K562 (cell line): Measurements from ENCODE around the gene DGCR8. TPM values are rescaled to one million over a fixed set of nuclear protein-coding genes. Genes with fewer than 3 reads are reported as not detected.

Source experiments
- CHD2 ChIP-seq: IDR thresholded peaks from 2 replicates; pipeline ENCODE4 v1.6.1; 2011; ENCODE audit warnings: low read depth, low read length
- CREB1 ChIP-seq, 2 experiments: sonication (generic) in 1 of 2; formaldehyde crosslinking in 1 of 2; IDR thresholded peaks; 2 replicates each; pipeline versions ENCODE4 v1.6.1 to v1.8.0; 2012 to 2022; ENCODE audit warnings: inconsistent platforms in 1 of 2, mild to moderate bottlenecking in 1 of 2, missing genetic modification reagents in 1 of 2, moderate library complexity in 1 of 2
- CTBP1 ChIP-seq: fragments of 450-650 bp; IDR thresholded peaks from 2 replicates; pipeline ENCODE4 v1.6.1; 2016; ENCODE audit warnings: borderline replicate concordance
- EGR1 ChIP-seq: fragments of 450-650 bp; conservative IDR thresholded peaks from 2 replicates; pipeline ENCODE4 v1.6.1; 2017; ENCODE audit warnings: mild to moderate bottlenecking
- EZH2 ChIP-seq: IDR thresholded peaks from 2 replicates; pipeline ENCODE4 v1.6.1; 2012; ENCODE audit warnings: low read depth, mild to moderate bottlenecking, inconsistent platforms, low read length, borderline replicate concordance
- GABPB1 ChIP-seq: sonication (generic); formaldehyde crosslinking; IDR thresholded peaks from 2 replicates; pipeline ENCODE4 v1.8.0; 2022; ENCODE audit warnings: mild to moderate bottlenecking, missing genetic modification reagents
- MIER1 ChIP-seq: fragments of 450-650 bp; IDR thresholded peaks from 2 replicates; pipeline ENCODE4 v1.6.1; 2016; ENCODE audit warnings: antibody characterized with exemption, mild to moderate bottlenecking, low read depth
- NR3C1 ChIP-seq: sonication (generic); formaldehyde crosslinking; IDR thresholded peaks from 2 replicates; pipeline ENCODE4 v1.8.1; 2022; ENCODE audit warnings: missing genetic modification reagents
- SRSF3 ChIP-seq: fragments of 200-400 bp; formaldehyde crosslinking; IDR thresholded peaks from 2 replicates; pipeline ENCODE4 v1.6.1; 2016; ENCODE audit warnings: mild to moderate bottlenecking, low read length, moderate library complexity; ENCODE audit not compliant: insufficient read depth
- STAG1 ChIP-seq: sonication (generic); formaldehyde crosslinking; IDR thresholded peaks from 2 replicates; pipeline ENCODE4 v1.5.0; 2020; ENCODE audit warnings: missing genetic modification reagents, borderline replicate concordance
- TFAM ChIP-seq: fragments of 250-450 bp; sonication (Bioruptor Pico); conservative IDR thresholded peaks from 2 replicates; pipeline ENCODE4 v1.5.0; 2021; ENCODE audit warnings: mild to moderate bottlenecking, moderate library complexity
- ZBTB7A ChIP-seq: IDR thresholded peaks from 2 replicates; pipeline ENCODE4 v1.6.1; 2011; ENCODE audit warnings: low read depth, mild to moderate bottlenecking, low read length, moderate library complexity, borderline replicate concordance; ENCODE audit not compliant: control insufficient read depth
- ZNF124 ChIP-seq: sonication (generic); formaldehyde crosslinking; IDR thresholded peaks from 2 replicates; pipeline ENCODE4 v1.8.1; 2022; ENCODE audit warnings: missing genetic modification reagents
- ZNF143 ChIP-seq: sonication (generic); formaldehyde crosslinking; IDR thresholded peaks from 2 replicates; pipeline ENCODE4 v1.9.0; 2022; ENCODE audit warnings: mild to moderate bottlenecking, missing genetic modification reagents
- ZNF263 ChIP-seq: sonication (generic); formaldehyde crosslinking; IDR thresholded peaks from 2 replicates; pipeline ENCODE4 v1.8.0; 2022; ENCODE audit warnings: mild to moderate bottlenecking, missing genetic modification reagents, borderline replicate concordance
- ZNF311 ChIP-seq: fragments of 250-450 bp; sonication (Bioruptor Pico); IDR thresholded peaks from 2 replicates; pipeline ENCODE4 v1.4.0; 2020; ENCODE audit warnings: mild to moderate bottlenecking, moderate library complexity
- polyA plus RNA-seq, 8 experiments: library from polyadenylated mRNA; depleted of rRNA in 4 of 8; stranded (reverse) in 5 of 8; unstranded in 3 of 8; fragments of >200 nt; fragmentation: Nextera tagmentation in 2 of 8; fragmentation: Illumina TruSeq in 1 of 8; extraction: Ambion mirVana in 2 of 8; extraction: Trizol in 1 of 8; gene quantifications; 2 replicates each; pipeline versions ENCODE4 v1.2.1 to v1.2.3, GENCODE V29; 2011 to 2014; ENCODE audit warnings: inconsistent platforms in 1 of 8, missing spikeins in 1 of 8
- total RNA-seq, 7 experiments: library from RNA; depleted of rRNA in 6 of 7; stranded (reverse); fragments of >200 nt in 6 of 7; fragmentation: Illumina TruSeq in 2 of 7; extraction: Trizol in 2 of 7; gene quantifications; 2 replicates each; pipeline versions ENCODE4 v1.2.1 to v1.2.3, GENCODE V29; 2011 to 2021; ENCODE audit warnings: low replicate concordance in 1 of 7
- TF ChIP-seq, protein P1 (sequence below): sonication (generic); formaldehyde crosslinking; IDR thresholded peaks from 2 replicates; pipeline ENCODE4 v1.8.0; 2022; ENCODE audit warnings: mild to moderate bottlenecking, missing genetic modification reagents
- TF ChIP-seq, protein P2 (sequence below): sonication (generic); formaldehyde crosslinking; IDR thresholded peaks from 2 replicates; pipeline ENCODE4 v1.8.0; 2022; ENCODE audit warnings: missing genetic modification reagents, mild to moderate bottlenecking, moderate library complexity, borderline replicate concordance
- TF ChIP-seq, protein P3 (sequence below): fragments of 250-450 bp; sonication (Bioruptor Pico); IDR thresholded peaks from 2 replicates; pipeline ENCODE4 v1.5.0; 2020; ENCODE audit warnings: mild to moderate bottlenecking, borderline replicate concordance
- TF ChIP-seq, protein P4 (sequence below), 3 experiments: IDR thresholded peaks in 2 of 3; conservative IDR thresholded peaks in 1 of 3; 2 replicates each; pipeline ENCODE4 v1.5.1; 2011 to 2012; ENCODE audit warnings: low read length in 3 of 3, mild to moderate bottlenecking in 3 of 3, control low read depth in 2 of 3, improper control_type of control experiment in 1 of 3, inconsistent platforms in 1 of 3, low read depth in 1 of 3, mixed read lengths in 1 of 3, moderate library complexity in 1 of 3; ENCODE audit not compliant: insufficient read depth in 2 of 3
- TF ChIP-seq, protein P5 (sequence below), 2 experiments: IDR thresholded peaks; 2 replicates each; pipeline ENCODE4 v1.6.1; 2011; ENCODE audit warnings: borderline replicate concordance in 1 of 2, control low read depth in 1 of 2, low read depth in 1 of 2, low read length in 1 of 2, mild to moderate bottlenecking in 1 of 2, mixed read lengths in 1 of 2, moderate library complexity in 1 of 2; ENCODE audit not compliant: insufficient read depth in 1 of 2, insufficient read length in 1 of 2, poor library complexity in 1 of 2, severe bottlenecking in 1 of 2; ENCODE audit errors: extremely low read depth in 1 of 2

DGCR8 gene
- total and polyA plus RNA-seq, 9 of the 15 experiments (the other 6 are each of a cell fraction or from before 2014, with no cell fraction given), result 5.9 to 144 (median 80.1) TPM

DNA sequence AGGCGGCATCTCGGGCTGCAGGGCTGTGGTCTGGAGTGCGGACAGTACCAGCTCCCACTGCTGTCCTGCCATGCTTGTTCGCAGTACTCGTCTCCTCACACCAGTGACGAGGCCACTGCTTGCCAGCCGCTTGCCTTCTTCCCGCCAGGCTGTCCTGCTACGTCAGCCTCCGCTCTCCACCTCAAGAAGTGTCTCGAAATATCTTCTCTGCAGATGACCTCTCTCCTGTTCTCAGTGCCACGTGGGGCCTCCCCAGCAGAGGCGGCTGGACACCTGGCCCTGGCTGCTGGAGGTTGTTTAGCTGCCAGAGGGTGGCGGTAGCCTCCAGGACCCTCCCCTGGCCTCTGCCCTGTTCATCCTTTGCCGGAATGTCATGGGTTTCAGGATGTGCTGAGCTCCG, 73.9 kb downstream of the DGCR8 start (continued):
- TF ChIP-seq, protein P1, sequence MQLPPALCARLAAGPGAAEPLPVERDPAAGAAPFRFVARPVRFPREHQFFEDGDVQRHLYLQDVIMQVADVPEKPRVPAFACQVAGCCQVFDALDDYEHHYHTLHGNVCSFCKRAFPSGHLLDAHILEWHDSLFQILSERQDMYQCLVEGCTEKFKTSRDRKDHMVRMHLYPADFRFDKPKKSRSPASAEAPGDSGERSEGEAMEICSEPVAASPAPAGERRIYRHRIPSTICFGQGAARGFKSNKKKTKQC, result peak; percentile 85
- TF ChIP-seq ZNF311, result no peak
- TF ChIP-seq NR3C1 (CRISPR knock-in tag), result no peak
- TF ChIP-seq, protein P2, sequence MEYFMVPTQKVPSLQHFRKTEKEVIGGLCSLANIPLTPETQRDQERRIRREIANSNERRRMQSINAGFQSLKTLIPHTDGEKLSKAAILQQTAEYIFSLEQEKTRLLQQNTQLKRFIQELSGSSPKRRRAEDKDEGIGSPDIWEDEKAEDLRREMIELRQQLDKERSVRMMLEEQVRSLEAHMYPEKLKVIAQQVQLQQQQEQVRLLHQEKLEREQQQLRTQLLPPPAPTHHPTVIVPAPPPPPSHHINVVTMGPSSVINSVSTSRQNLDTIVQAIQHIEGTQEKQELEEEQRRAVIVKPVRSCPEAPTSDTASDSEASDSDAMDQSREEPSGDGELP (CRISPR knock-in tag), result peak; percentile 42; the same call in 1 of the 2 replicates
- TF ChIP-seq, protein P3, sequence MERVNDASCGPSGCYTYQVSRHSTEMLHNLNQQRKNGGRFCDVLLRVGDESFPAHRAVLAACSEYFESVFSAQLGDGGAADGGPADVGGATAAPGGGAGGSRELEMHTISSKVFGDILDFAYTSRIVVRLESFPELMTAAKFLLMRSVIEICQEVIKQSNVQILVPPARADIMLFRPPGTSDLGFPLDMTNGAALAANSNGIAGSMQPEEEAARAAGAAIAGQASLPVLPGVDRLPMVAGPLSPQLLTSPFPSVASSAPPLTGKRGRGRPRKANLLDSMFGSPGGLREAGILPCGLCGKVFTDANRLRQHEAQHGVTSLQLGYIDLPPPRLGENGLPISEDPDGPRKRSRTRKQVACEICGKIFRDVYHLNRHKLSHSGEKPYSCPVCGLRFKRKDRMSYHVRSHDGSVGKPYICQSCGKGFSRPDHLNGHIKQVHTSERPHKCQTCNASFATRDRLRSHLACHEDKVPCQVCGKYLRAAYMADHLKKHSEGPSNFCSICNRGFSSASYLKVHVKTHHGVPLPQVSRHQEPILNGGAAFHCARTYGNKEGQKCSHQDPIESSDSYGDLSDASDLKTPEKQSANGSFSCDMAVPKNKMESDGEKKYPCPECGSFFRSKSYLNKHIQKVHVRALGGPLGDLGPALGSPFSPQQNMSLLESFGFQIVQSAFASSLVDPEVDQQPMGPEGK, result no peak
- TF ChIP-seq CREB1 (IDR thresholded peaks at IDR 0.05), result no peak
- 0 out of 2 replicates have a peak, but pooled peaks have one; percentile 30 for TF ChIP-seq CREB1 (CRISPR knock-in tag; IDR thresholded peaks at IDR 0.05)
- no peak for TF ChIP-seq MIER1
- TF ChIP-seq ZNF263 (CRISPR knock-in tag), result peak; percentile 55
- peak; percentile 53; the same call in 1 of the 2 replicates for TF ChIP-seq STAG1 (CRISPR knock-in tag)
- no peak for TF ChIP-seq EGR1
- no peak for TF ChIP-seq TFAM (CRISPR knock-in tag)
- peak; percentile 80 for TF ChIP-seq ZBTB7A
- 0 out of 2 replicates have a peak, but pooled peaks have one; percentile 9 for TF ChIP-seq ZNF124 (CRISPR knock-in tag)
- TF ChIP-seq CTBP1, result peak; percentile 43; the same call in 1 of the 2 replicates
- TF ChIP-seq, protein P4, sequence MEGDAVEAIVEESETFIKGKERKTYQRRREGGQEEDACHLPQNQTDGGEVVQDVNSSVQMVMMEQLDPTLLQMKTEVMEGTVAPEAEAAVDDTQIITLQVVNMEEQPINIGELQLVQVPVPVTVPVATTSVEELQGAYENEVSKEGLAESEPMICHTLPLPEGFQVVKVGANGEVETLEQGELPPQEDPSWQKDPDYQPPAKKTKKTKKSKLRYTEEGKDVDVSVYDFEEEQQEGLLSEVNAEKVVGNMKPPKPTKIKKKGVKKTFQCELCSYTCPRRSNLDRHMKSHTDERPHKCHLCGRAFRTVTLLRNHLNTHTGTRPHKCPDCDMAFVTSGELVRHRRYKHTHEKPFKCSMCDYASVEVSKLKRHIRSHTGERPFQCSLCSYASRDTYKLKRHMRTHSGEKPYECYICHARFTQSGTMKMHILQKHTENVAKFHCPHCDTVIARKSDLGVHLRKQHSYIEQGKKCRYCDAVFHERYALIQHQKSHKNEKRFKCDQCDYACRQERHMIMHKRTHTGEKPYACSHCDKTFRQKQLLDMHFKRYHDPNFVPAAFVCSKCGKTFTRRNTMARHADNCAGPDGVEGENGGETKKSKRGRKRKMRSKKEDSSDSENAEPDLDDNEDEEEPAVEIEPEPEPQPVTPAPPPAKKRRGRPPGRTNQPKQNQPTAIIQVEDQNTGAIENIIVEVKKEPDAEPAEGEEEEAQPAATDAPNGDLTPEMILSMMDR (IDR thresholded peaks at IDR 0.05 in 2 of 3, conservative IDR thresholded peaks at IDR 0.05 in 1 of 3; ENCODE audit: insufficient read depth in 2 of 3, low read depth in 1 of 3, low read length in 3 of 3), result peak; percentile 56 to 73 (median 64)
- 0 out of 2 replicates have a peak, but pooled peaks have one; percentile 24 for TF ChIP-seq GABPB1 (CRISPR knock-in tag)
- TF ChIP-seq EZH2, result peak; percentile 81; the same call in 1 of the 2 replicates
- TF ChIP-seq ZNF143 (CRISPR knock-in tag), result no peak
- TF ChIP-seq SRSF3, result 0 out of 2 replicates have a peak, but pooled peaks have one; percentile 44
- TF ChIP-seq CHD2, result no peak
- TF ChIP-seq, protein P5, sequence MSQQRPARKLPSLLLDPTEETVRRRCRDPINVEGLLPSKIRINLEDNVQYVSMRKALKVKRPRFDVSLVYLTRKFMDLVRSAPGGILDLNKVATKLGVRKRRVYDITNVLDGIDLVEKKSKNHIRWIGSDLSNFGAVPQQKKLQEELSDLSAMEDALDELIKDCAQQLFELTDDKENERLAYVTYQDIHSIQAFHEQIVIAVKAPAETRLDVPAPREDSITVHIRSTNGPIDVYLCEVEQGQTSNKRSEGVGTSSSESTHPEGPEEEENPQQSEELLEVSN (IDR thresholded peaks at IDR 0.05; ENCODE audit: borderline replicate concordance in 1 of 2, extremely low read depth in 1 of 2, insufficient read depth in 1 of 2, insufficient read length in 1 of 2, low read depth in 1 of 2, low read length in 1 of 2, poor library complexity in 1 of 2, severe bottlenecking in 1 of 2), result peak in 1 of 2 experiments; percentile 65
